A549 treated with AZD9567 at 1 μM for 4 hours (cell line): Measurements from ENCODE around the gene NSFL1C. TPM values are rescaled to one million over a fixed set of nuclear protein-coding genes. Genes with fewer than 3 reads are reported as not detected.

Experiments used
- total RNA-seq: library from RNA; stranded (reverse); fragments of 200-300 nt; extraction: Qiagen RNA extraction; gene quantifications from 5 replicates; pipeline ENCODE4 v1.2.3, GENCODE V29; 2022; ENCODE audit not compliant: insufficient read depth

Gene NSFL1C
- 114 to 129 TPM (median 116 TPM) in 5 replicates for total RNA-seq

GRCh38 chr20:1466211-1467081, at the start of gene NSFL1C:
NSFL1C (minus strand) TSS chr20:1466849; CDS start chr20:1466824, 25 bp downstream.

GRCh38 chr20:1491281-1491840, 24.7 kb upstream of the NSFL1C start, which contains the start of gene SIRPB2:
SIRPB2 (minus strand) TSS chr20:1491420; CDS start chr20:1491359, 61 bp downstream.

GRCh38 chr20:1392693-1393506, 73.7 kb downstream of the NSFL1C start, which contains the start of gene FKBP1A:
FKBP1A (minus strand) TSS chr20:1393054; CDS start chr20:1392998, 56 bp downstream.

Other genes with a start within 250 kb of the NSFL1C start
- not detected in 5 replicates for gene RAD21L1, start 240.8 kb downstream of the NSFL1C start, total RNA-seq
- 3.9 to 5.3 TPM (median 4.3 TPM) in 5 replicates for gene SNPH, start 200.6 kb downstream of the NSFL1C start, total RNA-seq
- gene SDCBP2, start 137.7 kb downstream of the NSFL1C start, total RNA-seq, result 1.5 to 2.1 TPM (median 1.7 TPM) in 5 replicates
- 505 to 618 TPM (median 515 TPM) in 5 replicates for gene FKBP1A, start 73.8 kb downstream of the NSFL1C start, total RNA-seq
- not detected in 5 replicates for gene SIRPB2, start 24.6 kb upstream of the NSFL1C start, total RNA-seq
- not detected in 5 replicates for gene SIRPD, start 90.9 kb upstream of the NSFL1C start, total RNA-seq
- 0.29 to 0.49 TPM (median 0.43 TPM) in 4 of 5 replicates, not detected in the other for gene SIRPB1, start 153.2 kb upstream of the NSFL1C start, total RNA-seq
- not detected in 5 replicates for gene SIRPG, start 190.9 kb upstream of the NSFL1C start, total RNA-seq